GM12878 (cell line): ENCODE data around the gene SHANK3.

Experiments
- BRCA1 ChIP-seq: IDR thresholded peaks from 2 replicates; pipeline ENCODE4 v1.6.1; 2011; ENCODE audit warnings: low read depth, low read length, improper control_type of control experiment
- EZH2 ChIP-seq: IDR thresholded peaks from 2 replicates; pipeline ENCODE4 v1.6.1; 2012; ENCODE audit warnings: low read depth, mild to moderate bottlenecking, control low read depth, inconsistent platforms, low read length, borderline replicate concordance; ENCODE audit not compliant: control insufficient read depth
- PBX3 ChIP-seq: IDR thresholded peaks from 2 replicates; pipeline ENCODE4 v1.6.1; 2011; ENCODE audit warnings: mild to moderate bottlenecking, low read depth, low read length, moderate library complexity; ENCODE audit not compliant: insufficient replicate concordance
- PKNOX1 ChIP-seq: fragments of 450-650 bp; IDR thresholded peaks from 2 replicates; pipeline ENCODE4 v1.6.1; 2016; ENCODE audit warnings: mild to moderate bottlenecking

- TF ChIP-seq PBX3: no peak
- no peak for TF ChIP-seq EZH2
- TF ChIP-seq PKNOX1: no peak
- TF ChIP-seq BRCA1: no peak
These were observed 29.0 kb downstream of the SHANK3 start for GRCh38 chr22:50701428-50702154.
